HEK293T (cell line): Measurements from ENCODE around the gene FAM168A.

Experiments
- CTCF ChIA-PET: fragments of 350-600 bp; formaldehyde crosslinking; extraction: SDS; loops from one replicate; lab custom pipeline; 2021; ENCODE audit warnings: antibody characterized with exemption, inconsistent platforms; lab: Yijun Ruan, JAX
- POLR2A ChIA-PET: fragments of 350-600 bp; formaldehyde crosslinking; extraction: SDS; loops from one replicate; lab custom pipeline; 2020; ENCODE audit warnings: antibody characterized with exemption, inconsistent platforms; lab: Yijun Ruan, JAX
- DNase-seq: peaks from one replicate; pipeline ENCODE4 v3.0.0; 2012; ENCODE audit warnings: mixed read lengths; ENCODE audit errors: extremely low spot score
- ARNT ChIP-seq: fragments of 450-650 bp; IDR thresholded peaks from 2 replicates; pipeline ENCODE4 v1.6.1; 2017; ENCODE audit warnings: mild to moderate bottlenecking
- BHLHE40 ChIP-seq: fragments of 450-650 bp; IDR thresholded peaks from 2 replicates; pipeline ENCODE4 v1.6.1; 2016; ENCODE audit warnings: mild to moderate bottlenecking, moderate library complexity, borderline replicate concordance
- CTBP1 ChIP-seq: fragments of 450-650 bp; IDR thresholded peaks from 2 replicates; pipeline ENCODE4 v1.6.1; 2016; ENCODE audit warnings: borderline replicate concordance
- ELF4 ChIP-seq: fragments of 450-650 bp; IDR thresholded peaks from 2 replicates; pipeline ENCODE4 v1.6.1; 2017; ENCODE audit warnings: antibody characterized with exemption
- FOXA1 ChIP-seq: fragments of 450-650 bp; IDR thresholded peaks from 2 replicates; pipeline ENCODE4 v1.6.1; 2016; ENCODE audit warnings: mild to moderate bottlenecking
- FOXK2 ChIP-seq: fragments of 450-650 bp; IDR thresholded peaks from 2 replicates; pipeline ENCODE4 v1.6.1; 2016; ENCODE audit warnings: mild to moderate bottlenecking
- FOXM1 ChIP-seq: fragments of 450-650 bp; IDR thresholded peaks from 2 replicates; pipeline ENCODE4 v1.6.1; 2017; ENCODE audit warnings: mild to moderate bottlenecking, borderline replicate concordance
- HDGF ChIP-seq: fragments of 450-650 bp; IDR thresholded peaks from 2 replicates; pipeline ENCODE4 v1.6.1; 2017; ENCODE audit warnings: antibody characterized with exemption, borderline replicate concordance
- L3MBTL2 ChIP-seq: fragments of 450-650 bp; conservative IDR thresholded peaks from 2 replicates; pipeline ENCODE4 v1.6.1; 2016; ENCODE audit warnings: mild to moderate bottlenecking
- LEF1 ChIP-seq: fragments of 450-650 bp; IDR thresholded peaks from 2 replicates; pipeline ENCODE4 v1.6.1; 2017; ENCODE audit warnings: mild to moderate bottlenecking, borderline replicate concordance
- NFRKB ChIP-seq: fragments of 450-650 bp; IDR thresholded peaks from 2 replicates; pipeline ENCODE4 v1.6.1; 2016; ENCODE audit warnings: mild to moderate bottlenecking, moderate library complexity
- SP1 ChIP-seq: fragments of 450-650 bp; IDR thresholded peaks from 2 replicates; pipeline ENCODE4 v1.6.1; 2017
- SUZ12 ChIP-seq: fragments of 450-650 bp; IDR thresholded peaks from 2 replicates; pipeline ENCODE4 v1.6.1; 2016; ENCODE audit warnings: mild to moderate bottlenecking
- TARDBP ChIP-seq: fragments of 450-650 bp; IDR thresholded peaks from 2 replicates; pipeline ENCODE4 v1.6.1; 2016
- ZNF384 ChIP-seq: fragments of 450-650 bp; IDR thresholded peaks from 2 replicates; pipeline ENCODE4 v1.6.1; 2016
- TF ChIP-seq, protein P1 (sequence below): fragments of 450-650 bp; IDR thresholded peaks from 2 replicates; pipeline ENCODE4 v1.6.1; 2016

The FAM168A gene

DNA sequence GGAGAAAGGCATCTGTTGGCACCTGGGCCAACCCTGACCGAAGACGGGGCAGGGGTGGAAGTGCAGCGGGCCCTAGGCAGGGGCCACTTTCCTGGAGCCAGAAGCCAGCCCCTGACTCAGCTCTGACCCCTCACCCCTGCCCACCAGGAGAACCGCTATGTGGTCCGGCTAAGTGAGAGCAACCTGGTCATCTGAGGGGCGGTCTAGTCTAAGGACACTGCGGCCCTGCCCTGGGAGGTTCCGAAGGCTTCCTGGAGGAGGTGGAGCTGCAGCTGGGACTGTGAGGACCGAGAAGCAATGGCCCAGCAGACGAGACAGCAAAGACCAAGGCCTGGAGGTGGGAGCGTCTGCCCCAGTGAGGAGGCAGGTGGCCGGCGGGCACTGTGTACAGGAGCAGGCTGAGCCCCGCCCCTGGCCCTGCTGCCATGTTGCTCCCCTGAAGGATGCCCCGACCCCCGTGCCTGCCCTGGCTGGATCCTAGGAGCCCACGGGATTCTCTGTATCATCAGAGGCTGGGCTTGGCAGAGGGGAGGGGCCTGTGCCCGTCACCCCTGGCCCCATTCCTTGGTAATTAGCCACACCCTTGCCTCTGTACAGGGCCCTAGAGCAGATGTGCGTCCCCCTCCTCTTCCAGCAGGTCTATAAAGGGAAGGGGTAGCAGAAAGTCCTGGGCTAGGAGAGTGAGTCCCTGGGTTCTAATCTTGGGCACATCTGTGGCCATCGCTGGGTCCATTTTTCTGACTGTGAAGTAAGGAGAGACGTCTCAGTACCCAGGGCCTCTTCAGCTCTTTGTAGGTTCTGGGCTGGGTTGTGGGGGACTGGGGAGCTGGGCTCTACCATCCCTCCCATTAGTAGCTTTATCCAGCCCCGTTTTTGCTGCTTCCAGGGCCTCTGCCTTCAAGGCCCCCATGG, 202.4 kb downstream of the FAM168A start:
- TF ChIP-seq FOXM1 = no peak
- no peak for TF ChIP-seq HDGF
- no peak for TF ChIP-seq FOXK2
- no peak for TF ChIP-seq BHLHE40
- no peak for TF ChIP-seq ZNF384
- TF ChIP-seq, protein P1, sequence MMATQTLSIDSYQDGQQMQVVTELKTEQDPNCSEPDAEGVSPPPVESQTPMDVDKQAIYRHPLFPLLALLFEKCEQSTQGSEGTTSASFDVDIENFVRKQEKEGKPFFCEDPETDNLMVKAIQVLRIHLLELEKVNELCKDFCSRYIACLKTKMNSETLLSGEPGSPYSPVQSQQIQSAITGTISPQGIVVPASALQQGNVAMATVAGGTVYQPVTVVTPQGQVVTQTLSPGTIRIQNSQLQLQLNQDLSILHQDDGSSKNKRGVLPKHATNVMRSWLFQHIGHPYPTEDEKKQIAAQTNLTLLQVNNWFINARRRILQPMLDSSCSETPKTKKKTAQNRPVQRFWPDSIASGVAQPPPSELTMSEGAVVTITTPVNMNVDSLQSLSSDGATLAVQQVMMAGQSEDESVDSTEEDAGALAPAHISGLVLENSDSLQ = no peak
- TF ChIP-seq CTBP1 = no peak
- TF ChIP-seq NFRKB = no peak
- TF ChIP-seq ELF4 = no peak
- no peak for TF ChIP-seq LEF1
- no peak for TF ChIP-seq ARNT
- POLR2A ChIA-PET = interaction anchor here (1.3 kb wide), 2 partner anchors 12 to 44 kb away, joined by 3 to 4 read pairs; no protein-coding TSS in a partner anchor
- no peak for DNase-seq
- CTCF ChIA-PET = interaction anchor here (5.2 kb wide), 1 partner anchor 44 kb away, joined by 45 read pairs; no protein-coding TSS in a partner anchor

DNA sequence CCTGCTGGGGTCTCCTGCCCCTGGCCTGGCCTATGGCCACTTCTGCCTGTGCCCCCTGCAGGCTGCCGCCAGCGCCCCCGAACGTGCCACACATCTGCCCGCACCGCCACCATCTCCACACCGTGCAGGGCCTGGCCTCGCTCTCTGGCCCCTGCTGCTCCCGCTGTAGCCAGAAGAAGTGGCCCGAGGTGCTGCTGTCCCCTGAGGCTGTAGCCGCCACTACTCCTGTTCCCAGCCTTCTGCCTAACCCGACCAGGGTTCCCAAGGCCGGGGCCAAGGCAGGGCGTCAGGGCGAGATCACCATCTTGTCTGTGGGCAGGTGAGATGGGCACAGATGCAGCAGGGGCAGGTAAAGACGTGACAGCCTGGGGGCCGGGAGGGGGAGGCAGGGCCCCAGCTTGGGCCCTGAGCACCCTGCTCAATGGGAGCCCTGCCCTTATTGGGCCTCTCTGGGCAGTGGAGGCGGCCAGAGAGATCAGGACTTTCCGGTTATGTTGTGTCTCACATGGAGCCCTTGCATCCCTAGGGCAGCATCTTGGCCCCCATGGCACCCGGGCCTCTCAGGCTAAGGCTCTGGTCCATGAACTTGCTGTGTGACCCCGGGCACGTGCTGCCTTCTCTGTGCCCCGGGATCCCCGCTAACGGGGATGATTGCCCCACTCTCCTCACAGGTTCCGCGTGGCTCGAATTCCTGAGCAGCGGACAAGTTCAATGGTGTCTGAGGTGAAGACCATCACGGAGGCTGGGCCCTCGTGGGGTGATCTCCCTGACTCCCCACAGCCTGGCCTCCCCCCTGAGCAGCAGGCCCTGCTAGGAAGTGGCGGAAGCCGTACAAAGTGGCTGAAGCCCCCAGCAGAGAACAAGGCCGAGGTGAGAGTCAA, 203.3 kb downstream of the FAM168A start:
- TF ChIP-seq ARNT (no peak), SP1 (no peak), L3MBTL2 (no peak), ELF4 (no peak)
- no peak for DNase-seq
- ChIA-PET CTCF (interaction anchor here (5.2 kb wide), 1 partner anchor 43 kb away, joined by 45 read pairs; no protein-coding TSS in a partner anchor), POLR2A (no interaction called here)

DNA sequence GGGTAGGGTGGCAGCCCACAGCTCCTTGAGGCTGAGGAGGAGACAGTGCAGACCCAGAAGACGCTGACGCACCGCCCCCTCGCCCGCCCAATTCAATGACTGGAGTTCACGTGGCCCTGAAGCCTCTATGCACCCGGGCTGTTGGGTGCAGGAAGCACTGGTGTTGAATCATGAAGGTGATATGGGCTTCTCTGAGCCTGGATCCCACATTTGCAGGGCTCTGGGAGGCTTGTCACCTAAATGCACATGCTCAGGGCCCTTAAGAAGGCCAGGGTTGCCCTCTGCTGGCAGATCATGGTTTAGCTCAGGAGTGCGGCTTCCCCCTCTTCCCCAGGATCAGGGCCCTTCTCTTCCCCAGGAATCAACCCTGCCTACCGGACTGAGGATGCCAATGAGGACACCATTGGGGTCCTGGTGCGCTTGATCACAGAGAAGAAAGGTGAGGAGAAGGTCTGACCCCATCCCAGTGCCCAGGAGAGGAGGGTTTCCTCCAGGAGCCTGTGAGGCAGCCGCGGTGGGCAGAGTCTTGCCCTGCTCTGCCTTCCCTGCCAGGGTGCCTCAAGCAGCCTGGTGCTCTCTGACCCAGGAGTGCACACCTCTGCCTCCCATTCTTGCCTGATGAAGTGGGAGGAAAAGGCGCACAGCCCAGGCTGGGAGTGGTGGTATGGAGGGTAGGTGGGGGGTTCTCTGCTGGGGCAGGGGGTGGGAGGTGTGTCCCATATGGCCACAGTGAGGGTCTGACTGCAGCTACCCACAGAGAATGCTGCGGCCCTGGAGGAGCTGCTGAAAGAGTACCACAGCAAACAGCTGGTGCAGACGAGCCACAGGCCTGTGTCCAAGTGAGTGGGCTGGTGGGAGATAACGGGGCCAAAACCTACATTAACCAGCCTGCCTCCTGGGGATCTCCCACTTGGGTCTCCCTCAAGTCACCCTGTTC, 204.2 kb downstream of the FAM168A start:
- CTCF ChIA-PET = interaction anchor here (0.5 to 5.2 kb wide), 13 partner anchors 9 to 268 kb away, joined by 3 to 45 read pairs (median 5); partner anchors contain the start of gene RELT
- DNase-seq = peak; percentile 81
- no peak for TF ChIP-seq ZNF384
- POLR2A ChIA-PET = interaction anchor here (1.0 to 1.5 kb wide), 3 partner anchors 19 to 42 kb away, joined by 3 to 4 read pairs (median 4); no protein-coding TSS in a partner anchor

DNA sequence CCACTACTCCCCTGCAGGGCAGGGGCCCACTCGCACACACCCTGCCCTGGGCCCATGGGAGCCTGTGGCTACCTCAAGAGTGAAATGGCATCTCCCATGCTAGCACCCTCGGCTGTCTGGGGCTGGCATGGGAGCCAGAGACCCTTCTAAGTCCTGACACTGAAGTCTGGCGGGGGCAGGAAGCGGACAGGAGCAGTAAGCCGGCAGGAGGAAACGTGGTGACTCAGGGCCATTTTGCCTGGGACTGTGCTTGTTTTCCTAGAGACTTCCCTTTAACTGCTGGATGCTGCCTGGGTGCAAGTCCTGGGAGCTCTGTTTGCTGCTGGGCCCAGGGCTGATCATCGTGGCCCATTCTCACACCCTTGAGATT, 204.9 kb downstream of the FAM168A start:
- POLR2A ChIA-PET = interaction anchor here (1.0 to 1.5 kb wide), 3 partner anchors 18 to 42 kb away, joined by 3 to 4 read pairs (median 4); no protein-coding TSS in a partner anchor
- CTCF ChIA-PET = interaction anchor here (0.5 to 5.2 kb wide), 12 partner anchors 8 to 269 kb away, joined by 3 to 45 read pairs (median 5); partner anchors contain the start of gene RELT
- TF ChIP-seq HDGF (no peak), BHLHE40 (no peak), ZNF384 (no peak), ARNT (no peak), SP1 (no peak), L3MBTL2 (no peak), FOXM1 (no peak), SUZ12 (no peak), CTBP1 (no peak), FOXK2 (no peak)
- DNase-seq = no peak

DNA sequence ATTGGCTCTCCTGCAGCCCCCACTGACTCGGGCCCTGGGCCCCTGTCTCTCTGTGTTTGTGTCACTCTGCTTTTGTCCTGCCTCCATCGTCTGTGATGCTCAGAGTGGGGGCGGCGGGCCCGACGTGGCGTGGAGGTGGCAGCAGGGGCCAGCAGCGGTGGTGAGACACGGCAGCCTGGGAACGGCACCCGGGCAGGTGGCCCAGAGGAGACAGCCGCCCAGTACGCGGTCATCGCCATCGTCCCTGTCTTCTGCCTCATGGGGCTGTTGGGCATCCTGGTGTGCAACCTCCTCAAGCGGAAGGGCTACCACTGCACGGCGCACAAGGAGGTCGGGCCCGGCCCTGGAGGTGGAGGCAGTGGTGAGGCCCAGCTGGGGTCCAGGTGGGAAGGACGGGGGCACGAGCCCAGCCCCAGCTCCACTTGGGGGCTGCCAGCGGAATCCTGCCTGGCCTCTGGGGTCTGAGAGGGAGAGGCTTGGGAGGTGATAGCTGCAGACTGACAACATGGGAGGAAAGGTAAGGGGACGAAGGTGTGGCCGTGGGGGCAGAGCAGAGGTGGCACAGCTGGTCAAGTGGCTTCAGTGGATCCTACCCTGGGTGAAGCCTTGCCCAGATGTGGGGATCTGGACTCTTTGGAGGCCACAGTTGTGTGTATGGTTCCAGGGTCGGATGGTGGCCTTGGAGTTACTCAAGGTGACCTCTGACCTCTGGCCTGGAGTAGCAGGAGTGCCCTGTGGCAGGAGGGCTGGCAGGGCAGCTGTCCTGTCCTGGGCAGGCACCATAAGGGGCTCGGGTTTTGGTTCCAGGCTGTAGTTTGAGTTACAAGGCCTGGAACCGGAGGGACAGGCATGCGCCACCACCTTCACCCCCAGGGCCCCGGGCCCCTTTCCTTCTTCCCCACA, 205.6 kb downstream of the FAM168A start:
- ChIA-PET CTCF (interaction anchor here (0.5 to 5.2 kb wide), 12 partner anchors 8 to 269 kb away, joined by 3 to 45 read pairs (median 5); partner anchors contain the start of gene RELT), POLR2A (interaction anchor here (1.0 to 1.5 kb wide), 2 partner anchors 18 to 41 kb away, joined by 4 read pairs; no protein-coding TSS in a partner anchor)
- no peak for DNase-seq
- TF ChIP-seq CTBP1 = no peak
- no peak for TF ChIP-seq BHLHE40
- no peak for TF ChIP-seq TARDBP
- no peak for TF ChIP-seq LEF1
- TF ChIP-seq ELF4 = no peak
- no peak for TF ChIP-seq SUZ12
- TF ChIP-seq FOXM1 = no peak
- TF ChIP-seq ARNT = no peak
- TF ChIP-seq ZNF384 = no peak
- no peak for TF ChIP-seq FOXA1
- no peak for TF ChIP-seq NFRKB
- no peak for TF ChIP-seq L3MBTL2
- no peak for TF ChIP-seq FOXK2
- no peak for TF ChIP-seq HDGF
- TF ChIP-seq, protein P1 = no peak
- no peak for TF ChIP-seq SP1
